Measurements from ENCODE around the gene FGA. TPM values are rescaled to one million over a fixed set of nuclear protein-coding genes. Genes with fewer than 3 reads are reported as not detected.
"Not testable (repeated sequence)": the region's sequence is repeated elsewhere in the genome, so short reads cannot be mapped to it uniquely, and the experiment has no call there.

FGA gene
- total RNA-seq, 8 experiments from 2014 or later: 0.08 to 0.52 (median 0.09) TPM; not detected in 5

DNA sequence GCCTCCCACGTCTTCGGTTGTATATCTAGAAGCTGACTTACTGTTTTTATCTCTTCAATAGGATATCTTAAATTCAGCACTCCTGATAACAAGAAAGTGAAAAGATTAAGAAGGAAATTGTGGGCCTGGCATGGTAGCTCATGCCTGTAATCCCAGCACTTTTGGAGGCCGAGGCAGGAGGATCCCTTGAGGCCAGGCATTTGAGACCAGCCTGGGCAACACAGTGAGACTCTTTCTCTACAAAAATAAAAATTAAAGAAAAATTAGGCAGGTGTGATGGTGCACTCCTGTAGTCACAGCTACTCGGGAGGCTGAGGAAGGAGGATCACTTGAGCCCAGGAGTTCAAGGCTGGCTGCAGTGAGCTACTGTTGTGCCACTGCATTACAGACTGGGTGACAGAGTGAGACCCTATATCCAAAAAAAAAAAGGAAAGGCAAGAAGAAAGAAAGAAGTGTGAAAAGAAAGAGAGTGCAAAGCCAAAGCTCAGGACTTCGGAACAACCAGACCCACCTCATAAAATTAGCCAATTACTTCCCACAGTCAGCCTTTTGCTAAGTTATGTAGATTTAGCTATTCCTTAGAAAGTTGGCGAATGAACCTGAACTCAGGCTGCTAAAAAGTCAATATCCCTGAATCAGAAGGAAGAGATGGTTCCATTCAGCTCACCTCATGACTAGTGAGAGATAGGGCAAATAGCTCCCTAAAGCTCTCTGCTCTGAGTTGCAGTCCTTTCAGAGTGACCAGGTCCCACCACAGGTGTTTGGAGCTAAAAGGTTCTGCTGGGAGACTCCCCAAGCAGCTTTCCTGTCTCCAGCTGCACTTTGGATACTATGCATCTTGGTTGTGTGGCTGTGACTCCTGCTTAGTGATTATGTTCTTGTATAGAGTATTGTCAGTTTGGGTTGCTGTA lies 12.7 kb upstream of the FGA start:
- H3K27ac ChIP-seq: no peak overlapping the region
- WGBS, 10 experiments: 32 to 97% (median 73%) methylated on average over 1 to 6 of the region's 6 CpGs; no CpG with 5 or more reads in 1 of the 10 experiments
- H3K4me1 ChIP-seq (replicated peaks in 1 of 2): no peaks in the 10 kb centered on the region
- in situ Hi-C loops (cut with MboI; ENCODE audit: low pct_unique_long_range_greater_than_20kb in 2 of 9, low sequenced_read_pairs in 9 of 9, unreplicated experiment in 9 of 9): loop anchor here in 1 of 9 experiments (25.0 kb wide), 1 partner anchor 216 kb away; no protein-coding TSS in a partner anchor
- H3K4me3 ChIP-seq: no peak overlapping the region
- ATAC-seq (replicated peaks in 6 of 8): no peak

DNA sequence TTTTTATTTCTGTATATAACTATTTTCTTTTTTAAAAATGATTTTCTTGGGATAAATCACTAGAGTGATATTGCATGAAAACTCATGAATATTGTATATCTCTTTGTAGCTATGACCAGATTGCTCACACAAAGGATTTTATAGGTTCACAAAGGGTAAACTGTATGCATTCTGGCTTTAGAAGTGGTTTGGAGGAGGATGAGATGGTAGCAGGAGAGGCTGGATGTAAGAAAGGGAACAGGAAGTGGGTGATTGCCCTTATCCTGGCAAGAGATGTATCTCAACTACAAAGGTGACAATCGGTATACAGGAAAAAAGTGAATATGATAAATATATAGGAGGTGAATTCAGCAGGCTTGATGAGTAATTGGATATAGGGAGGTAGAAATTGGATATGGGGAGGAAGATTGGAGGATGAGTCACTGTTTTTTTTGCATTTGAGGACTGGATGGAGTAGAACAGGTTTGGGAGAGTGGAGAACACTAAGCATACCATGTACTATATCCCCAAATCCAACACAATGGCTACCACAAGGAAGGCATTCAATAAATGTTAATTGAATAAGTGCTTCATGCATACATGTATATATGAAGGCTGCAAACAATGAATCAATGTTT lies 12.0 kb upstream of the FGA start:
- 43 to 100% (median 100%) methylated on average over 1 of the region's 1 CpG; no CpG with 5 or more reads in 3 of the 10 experiments for WGBS, 10 experiments
- in situ Hi-C loops (cut with MboI; ENCODE audit: low pct_unique_long_range_greater_than_20kb in 2 of 9, low sequenced_read_pairs in 9 of 9, unreplicated experiment in 9 of 9): loop anchor here in 1 of 9 experiments (25.0 kb wide), 1 partner anchor 215 kb away; no protein-coding TSS in a partner anchor
- no peaks in the 10 kb centered on the region for H3K4me1 ChIP-seq (replicated peaks in 1 of 2)
- H3K27ac ChIP-seq: no peak overlapping the region
- no peak for ATAC-seq (replicated peaks in 6 of 8)
- H3K4me3 ChIP-seq: no peak overlapping the region

DNA sequence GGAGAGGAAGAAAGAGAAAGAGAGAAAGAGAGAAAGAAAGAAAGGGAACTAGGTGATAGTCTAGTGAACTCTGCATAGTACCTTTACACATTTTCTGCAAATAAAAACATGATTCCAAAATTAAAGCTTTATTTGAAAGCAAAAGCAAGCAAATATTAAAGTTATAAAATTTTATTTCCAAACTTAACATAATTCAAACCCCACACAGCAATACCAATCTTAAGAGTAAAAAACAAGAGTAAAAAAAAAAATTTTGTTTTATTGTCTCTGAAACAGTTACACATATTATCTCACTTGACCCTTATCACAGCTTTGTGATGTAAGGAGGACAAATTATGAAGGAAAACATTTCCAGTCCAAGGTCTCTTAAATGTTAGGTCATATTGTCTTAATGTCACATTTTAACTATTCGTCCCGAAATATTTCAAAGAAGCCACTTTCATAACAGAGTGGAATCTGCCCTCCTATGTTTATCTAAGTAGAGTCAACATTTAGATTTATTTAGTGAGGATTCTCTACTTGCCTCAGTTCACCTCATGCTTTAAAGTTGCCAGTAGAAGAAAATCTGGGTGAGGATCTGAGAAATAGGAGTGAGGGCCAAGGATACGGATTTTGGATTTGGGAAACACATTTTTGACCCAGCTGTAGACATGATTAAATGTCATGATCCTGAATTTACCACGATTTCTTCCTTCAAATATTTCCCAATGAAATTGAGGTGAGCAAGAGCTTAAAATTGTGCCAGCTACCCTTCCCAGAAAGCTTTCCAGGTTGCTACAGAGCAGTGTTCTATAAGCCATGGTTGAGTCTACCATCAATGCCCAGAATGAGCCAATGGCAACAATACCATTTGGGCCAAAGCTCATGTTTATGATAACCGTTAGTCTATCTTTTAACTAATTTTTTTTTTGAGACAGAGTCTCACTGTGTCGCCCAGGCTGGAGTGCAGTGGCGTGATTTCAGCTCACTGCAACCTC lies 7.5 kb upstream of the FGA start:
- WGBS, 10 experiments: 0 to 96% (median 80%) methylated on average over 4 to 7 of the region's 7 CpGs; no CpG with 5 or more reads in 1 of the 10 experiments

DNA sequence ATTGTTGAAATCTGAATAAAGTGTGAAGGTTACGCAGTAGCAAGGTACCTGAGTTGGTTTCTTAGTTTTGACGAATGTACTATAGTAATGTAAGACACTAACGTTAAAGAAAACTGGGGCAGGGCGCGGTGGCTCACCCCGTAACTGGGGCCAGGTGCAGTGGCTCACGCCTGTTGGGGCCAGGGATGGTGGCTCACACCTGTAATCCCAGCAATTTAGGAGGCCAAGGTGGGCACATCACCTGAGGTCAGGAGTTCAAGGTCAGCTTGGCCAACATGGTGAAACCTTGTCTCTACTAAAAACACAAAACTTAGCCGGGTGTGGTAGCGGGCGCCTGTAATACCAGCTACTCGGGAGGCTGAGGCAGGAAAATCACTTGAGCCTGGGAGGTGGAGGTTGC lies 6.7 kb upstream of the FGA start:
- in situ Hi-C loops (cut with MboI; ENCODE audit: low pct_unique_long_range_greater_than_20kb in 2 of 9, low sequenced_read_pairs in 9 of 9, unreplicated experiment in 9 of 9); H3K4me3 ChIP-seq; H3K4me1 ChIP-seq (replicated peaks in 1 of 2); H3K27ac ChIP-seq; ATAC-seq (replicated peaks in 6 of 8): not testable (repeated sequence)
- WGBS, 10 experiments: 56 to 97% (median 92%) methylated on average over 2 to 10 of the region's 11 CpGs

More for the DNA sequence above, 7.5 kb upstream of the FGA start:
- no peak overlapping the region for H3K27ac ChIP-seq
- H3K4me1 ChIP-seq (replicated peaks in 1 of 2): no peaks in the 10 kb centered on the region
- no peak for ATAC-seq (replicated peaks in 6 of 8)
- no peak overlapping the region for H3K4me3 ChIP-seq
- in situ Hi-C loops (cut with MboI; ENCODE audit: low pct_unique_long_range_greater_than_20kb in 2 of 9, low sequenced_read_pairs in 9 of 9, unreplicated experiment in 9 of 9): no loop called here

DNA sequence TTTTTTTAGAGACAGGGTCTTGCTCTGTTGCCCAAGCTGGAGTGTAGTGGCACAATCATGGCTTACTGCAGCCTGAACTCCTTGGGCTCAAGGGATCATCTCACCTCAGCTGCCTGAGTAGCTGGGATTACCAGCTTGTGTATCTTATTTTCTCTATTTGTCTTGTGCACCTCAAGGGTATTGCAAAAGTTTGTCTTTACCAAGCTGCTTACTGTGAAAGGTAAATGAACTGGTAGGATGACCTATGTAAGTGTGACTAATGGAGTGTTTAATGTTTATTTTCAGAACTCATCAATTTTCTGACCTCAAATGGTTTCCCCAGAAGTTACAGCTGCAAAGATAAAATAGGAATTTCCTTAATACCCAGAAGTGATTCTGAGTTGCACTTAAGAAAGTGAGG lies 5.3 kb upstream of the FGA start:
- in situ Hi-C loops (cut with MboI; ENCODE audit: low pct_unique_long_range_greater_than_20kb in 2 of 9, low sequenced_read_pairs in 9 of 9, unreplicated experiment in 9 of 9): no loop called here
- ATAC-seq (replicated peaks in 6 of 8): no peak
- H3K27ac ChIP-seq: no peak overlapping the region
- no peak overlapping the region for H3K4me3 ChIP-seq
- H3K4me1 ChIP-seq (replicated peaks in 1 of 2): peaks cover 0 to under 1% of the 10 kb centered on the region in 2 donors

DNA sequence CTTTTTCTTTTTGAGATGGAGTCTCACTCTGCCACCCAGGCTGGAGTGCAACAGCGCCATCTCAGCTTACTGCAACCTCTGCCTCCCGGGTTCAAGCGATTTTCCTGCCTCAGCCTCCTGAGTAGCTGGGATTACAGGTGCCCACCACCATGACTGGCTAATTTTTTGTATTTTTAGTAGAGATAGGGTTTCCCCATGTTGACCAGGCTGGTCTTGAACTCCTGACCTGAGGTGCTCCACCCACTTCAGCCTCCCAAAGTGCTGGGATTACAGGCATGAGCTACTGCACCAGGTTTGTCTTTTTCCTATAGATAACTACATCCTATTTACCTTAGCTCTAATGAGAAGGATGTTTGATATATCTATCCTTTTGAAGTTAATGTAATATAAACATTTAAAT lies 3.8 kb upstream of the FGA start:
- ATAC-seq (replicated peaks in 6 of 8); H3K4me1 ChIP-seq (replicated peaks in 1 of 2); H3K27ac ChIP-seq; in situ Hi-C loops (cut with MboI; ENCODE audit: low pct_unique_long_range_greater_than_20kb in 2 of 9, low sequenced_read_pairs in 9 of 9, unreplicated experiment in 9 of 9); H3K4me3 ChIP-seq: not testable (repeated sequence)
- WGBS, 10 experiments: 50 to 100% (median 92%) methylated on average over 1 to 3 of the region's 3 CpGs; no CpG with 5 or more reads in 6 of the 10 experiments

DNA sequence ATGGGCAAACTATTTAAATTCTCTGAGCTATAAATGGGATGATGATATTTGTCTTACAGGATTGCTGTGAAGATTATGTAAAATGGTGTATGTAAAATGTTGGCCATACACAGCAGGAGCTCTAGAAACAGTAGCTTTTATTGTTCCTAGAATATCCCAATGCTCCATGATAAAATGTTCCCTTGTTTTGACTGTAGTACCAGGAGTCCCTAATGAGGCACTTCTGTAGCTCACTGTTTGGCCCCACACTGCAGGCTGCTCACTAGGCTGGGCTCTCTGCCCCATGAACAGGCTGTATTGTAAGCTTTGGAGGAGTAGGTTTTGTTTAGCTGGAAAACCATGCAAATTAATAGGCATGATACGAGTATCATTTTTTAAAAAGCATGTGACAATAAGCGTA lies 3.3 kb upstream of the FGA start:
- WGBS, 10 experiments: 0 to 80% (median 37%) methylated on average over 1 to 2 of the region's 2 CpGs; no CpG with 5 or more reads in 4 of the 10 experiments
- H3K4me1 ChIP-seq (replicated peaks in 1 of 2): peaks cover 0 to 7% of the 10 kb centered on the region in 2 donors
- in situ Hi-C loops (cut with MboI; ENCODE audit: low pct_unique_long_range_greater_than_20kb in 2 of 9, low sequenced_read_pairs in 9 of 9, unreplicated experiment in 9 of 9): no loop called here
- no peak overlapping the region for H3K27ac ChIP-seq
- ATAC-seq (replicated peaks in 6 of 8): no peak
- H3K4me3 ChIP-seq: no peak overlapping the region

DNA sequence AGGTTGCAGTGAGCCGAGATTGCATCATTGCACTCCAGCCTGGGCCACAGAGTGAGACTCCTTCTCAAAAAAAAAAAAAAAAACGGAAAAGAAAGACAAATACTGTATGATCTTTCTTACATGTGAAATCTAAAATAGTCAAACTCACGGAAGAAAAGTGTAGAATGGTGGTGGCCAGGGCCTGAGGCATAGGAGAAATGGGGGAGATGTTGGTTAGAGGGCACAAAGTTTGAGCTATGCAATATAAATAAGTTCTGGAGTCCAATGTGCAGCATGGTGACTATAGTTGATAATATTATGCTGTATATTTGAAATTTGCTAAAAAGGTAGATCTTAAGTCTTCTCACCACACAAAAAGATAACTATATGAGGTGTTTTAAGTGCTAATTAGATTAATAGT lies 1.3 kb upstream of the FGA start:
- H3K4me3 ChIP-seq: no peak overlapping the region
- in situ Hi-C loops (cut with MboI; ENCODE audit: low pct_unique_long_range_greater_than_20kb in 2 of 9, low sequenced_read_pairs in 9 of 9, unreplicated experiment in 9 of 9): no loop called here
- no peak for ATAC-seq (replicated peaks in 6 of 8)
- no peak overlapping the region for H3K27ac ChIP-seq
- WGBS, 10 experiments: 13 to 100% (median 75%) methylated on average over 1 to 3 of the region's 3 CpGs; no CpG with 5 or more reads in 1 of the 10 experiments
- H3K4me1 ChIP-seq (replicated peaks in 1 of 2): peaks cover 0 to 7% of the 10 kb centered on the region in 2 donors

DNA sequence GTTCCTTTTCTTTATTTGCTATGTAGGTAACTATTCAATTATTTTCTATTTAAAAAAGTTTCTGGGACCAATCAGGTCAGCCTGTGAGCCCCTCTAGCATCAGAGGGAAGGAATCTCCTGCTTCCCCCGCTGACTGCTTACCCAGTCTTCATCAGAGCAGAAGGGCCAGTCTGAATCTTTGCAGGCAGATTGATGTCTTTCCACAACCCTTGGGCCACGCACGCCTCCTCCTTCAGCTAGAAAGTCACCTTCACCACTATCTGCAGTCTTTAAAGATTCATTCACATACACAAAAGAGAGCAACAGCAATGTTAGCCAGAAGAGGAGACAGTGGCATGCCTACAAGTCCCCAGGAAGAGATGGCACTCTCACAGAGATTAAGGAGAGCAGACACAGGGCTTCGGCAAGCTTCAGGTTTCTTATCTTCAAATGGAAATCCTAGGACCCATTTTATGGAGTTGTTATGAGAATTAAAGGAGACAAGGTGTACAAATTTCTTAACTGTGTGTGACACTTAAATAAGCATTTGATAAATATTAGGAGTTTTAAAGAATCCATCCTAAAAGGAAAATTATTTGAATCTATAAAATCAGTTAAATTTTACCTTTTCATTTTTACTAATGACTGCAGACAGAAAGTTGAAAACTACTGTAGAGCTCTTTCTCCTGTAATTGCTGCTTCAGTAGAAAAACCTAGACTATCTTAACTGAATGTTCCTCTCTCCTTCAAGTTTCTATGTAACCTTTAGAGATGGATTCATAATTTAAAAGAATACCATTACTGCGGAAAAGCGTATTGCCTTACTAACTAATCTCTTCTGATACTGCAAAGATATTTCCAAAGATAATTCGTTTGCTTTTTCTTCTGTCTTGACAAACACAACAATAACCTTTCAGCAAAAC lies 995 bp downstream of the FGA start:
- H3K27ac ChIP-seq: no peak overlapping the region
- ATAC-seq (replicated peaks in 6 of 8): no peak
- in situ Hi-C loops (cut with MboI; ENCODE audit: low pct_unique_long_range_greater_than_20kb in 2 of 9, low sequenced_read_pairs in 9 of 9, unreplicated experiment in 9 of 9): no loop called here
- WGBS, 10 experiments: 29 to 100% (median 82%) methylated on average over 1 to 7 of the region's 7 CpGs
- peaks cover 0 to 7% of the 10 kb centered on the region in 2 donors for H3K4me1 ChIP-seq (replicated peaks in 1 of 2)
- no peak overlapping the region for H3K4me3 ChIP-seq

DNA sequence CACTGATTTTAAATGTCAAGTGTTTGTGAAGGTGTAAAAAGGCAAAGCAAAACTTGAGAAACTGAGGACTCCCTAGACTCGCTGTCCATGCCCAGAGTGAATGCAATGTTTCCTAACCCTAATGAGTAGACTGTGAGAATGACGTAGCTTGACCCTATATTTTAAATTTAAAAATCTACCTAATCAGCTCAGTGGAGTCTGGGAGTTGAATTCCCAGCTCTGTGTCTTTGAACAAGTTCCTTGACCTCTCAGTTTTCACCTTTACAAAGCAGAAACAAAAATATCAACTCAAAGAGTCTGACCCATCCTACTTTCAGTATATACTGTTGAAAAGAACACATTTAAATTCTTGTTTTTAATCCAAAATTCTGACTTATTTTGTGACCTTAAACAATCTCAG lies 2.3 kb downstream of the FGA start:
- Histone ChIP-seq H3K4me3 (no peak overlapping the region), H3K27ac (no peak overlapping the region), H3K4me1 (replicated peaks in 1 of 2) (peaks cover 0 to 7% of the 10 kb centered on the region in 2 donors)
- in situ Hi-C loops (cut with MboI; ENCODE audit: low pct_unique_long_range_greater_than_20kb in 2 of 9, low sequenced_read_pairs in 9 of 9, unreplicated experiment in 9 of 9): no loop called here
- WGBS, 10 experiments: 0 to 100% (median 100%) methylated on average over 1 to 2 of the region's 2 CpGs; no CpG with 5 or more reads in 3 of the 10 experiments
- ATAC-seq (replicated peaks in 6 of 8): no peak

DNA sequence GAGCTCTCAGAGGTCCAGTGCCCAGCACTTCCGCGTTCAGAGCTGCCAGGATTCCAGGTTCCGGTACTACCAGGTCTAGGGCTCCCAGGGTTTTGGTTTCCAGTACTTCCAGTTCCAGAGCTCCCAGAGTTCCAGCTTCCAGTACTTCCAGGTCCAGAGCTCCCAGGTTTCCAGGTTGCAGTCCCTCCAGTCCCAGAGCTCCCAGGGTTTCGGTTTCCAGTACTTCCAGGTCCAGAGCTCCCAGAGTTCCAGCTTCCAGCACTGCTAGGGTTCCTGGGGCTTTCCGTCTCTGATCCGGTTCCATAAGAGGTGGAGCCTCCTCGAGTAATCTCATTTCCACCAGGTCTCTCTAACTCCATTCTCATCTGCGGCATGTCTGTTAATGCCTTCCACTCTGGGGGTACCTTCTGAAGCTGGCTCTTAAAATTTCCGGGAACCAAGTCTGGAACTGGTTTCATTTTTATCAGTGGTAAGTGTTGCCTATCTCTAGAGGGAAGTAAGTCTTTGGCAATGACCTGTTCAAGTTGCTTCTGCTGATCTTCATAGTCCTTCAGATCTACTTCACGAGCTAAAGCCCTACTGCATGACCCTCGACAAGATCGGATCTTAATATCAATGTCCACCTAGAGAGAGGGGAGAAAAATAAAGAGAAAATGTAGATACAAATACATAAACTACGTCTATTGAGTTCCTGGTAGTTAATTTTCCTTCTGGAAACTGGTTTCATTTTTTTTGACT lies 4.1 kb downstream of the FGA start:
- ATAC-seq (replicated peaks in 6 of 8): no peak
- Histone ChIP-seq H3K4me3 (no peak overlapping the region), H3K27ac (no peak overlapping the region), H3K4me1 (replicated peaks in 1 of 2) (peaks cover 0 to 7% of the 10 kb centered on the region in 2 donors)
- in situ Hi-C loops (cut with MboI; ENCODE audit: low pct_unique_long_range_greater_than_20kb in 2 of 9, low sequenced_read_pairs in 9 of 9, unreplicated experiment in 9 of 9): no loop called here
- 0 to 97% (median 83%) methylated on average over 3 to 13 of the region's 13 CpGs; no CpG with 5 or more reads in 1 of the 10 experiments for WGBS, 10 experiments

Data from motor neuron (in vitro differentiated cells).